K562 (cell line): ENCODE data around the gene CUTA. TPM values are rescaled to one million over a fixed set of nuclear protein-coding genes. Genes with fewer than 3 reads are reported as not detected.

Source experiments
- FUS ChIP-seq: fragments of 200-400 bp; formaldehyde crosslinking; optimal IDR thresholded peaks from 2 replicates; pipeline ENCODE3; 2017; ENCODE audit warnings: low read depth, low read length
- SMAD4 ChIP-seq: fragments of 250-450 bp; sonication (Bioruptor Pico); conservative IDR thresholded peaks from 2 replicates; pipeline ENCODE4 v1.8.0; 2021; ENCODE audit warnings: inconsistent platforms, mild to moderate bottlenecking, moderate library complexity
- TEAD2 ChIP-seq: fragments of 450-650 bp; IDR thresholded peaks from 2 replicates; pipeline ENCODE4 v1.6.1; 2016; ENCODE audit warnings: missing genetic modification characterization, control low read depth, missing compliant biosample characterization
- XRCC3 ChIP-seq: fragments of 450-650 bp; IDR thresholded peaks from 2 replicates; pipeline ENCODE4 v1.6.1; 2017; ENCODE audit warnings: mild to moderate bottlenecking, moderate library complexity
- ZBTB7A ChIP-seq: IDR thresholded peaks from 2 replicates; pipeline ENCODE4 v1.6.1; 2011; ENCODE audit warnings: low read depth, mild to moderate bottlenecking, low read length, moderate library complexity, borderline replicate concordance; ENCODE audit not compliant: control insufficient read depth
- ZNF174 ChIP-seq: fragments of 250-450 bp; sonication (Bioruptor Pico); IDR thresholded peaks from 2 replicates; pipeline ENCODE4 v1.4.0; 2020; ENCODE audit warnings: mild to moderate bottlenecking
- polyA plus RNA-seq, 8 experiments: library from polyadenylated mRNA; depleted of rRNA in 4 of 8; stranded (reverse) in 5 of 8; unstranded in 3 of 8; fragments of >200 nt; fragmentation: Nextera tagmentation in 2 of 8; fragmentation: Illumina TruSeq in 1 of 8; extraction: Ambion mirVana in 2 of 8; extraction: Trizol in 1 of 8; gene quantifications; 2 replicates each; pipeline versions ENCODE4 v1.2.1 to v1.2.3, GENCODE V29; 2011 to 2014; ENCODE audit warnings: inconsistent platforms in 1 of 8, missing spikeins in 1 of 8
- total RNA-seq, 7 experiments: library from RNA; depleted of rRNA in 6 of 7; stranded (reverse); fragments of >200 nt in 6 of 7; fragmentation: Illumina TruSeq in 2 of 7; extraction: Trizol in 2 of 7; gene quantifications; 2 replicates each; pipeline versions ENCODE4 v1.2.1 to v1.2.3, GENCODE V29; 2011 to 2021; ENCODE audit warnings: low replicate concordance in 1 of 7
- TF ChIP-seq, protein P1 (sequence below): sonication (generic); formaldehyde crosslinking; IDR thresholded peaks from 2 replicates; pipeline ENCODE4 v1.8.1; 2022; ENCODE audit warnings: missing genetic modification reagents
- TF ChIP-seq, protein P2 (sequence below): conservative IDR thresholded peaks from 2 replicates; pipeline ENCODE4 v1.6.1; 2011; ENCODE audit warnings: low read depth, mild to moderate bottlenecking, low read length; ENCODE audit not compliant: control insufficient read depth
- TF ChIP-seq, protein P3 (sequence below): fragments of 200-800 bp; sonication (Bioruptor generic); IDR thresholded peaks from 2 replicates; pipeline ENCODE4 v1.6.1; 2016; ENCODE audit warnings: missing genetic modification characterization, missing compliant biosample characterization
- TF ChIP-seq, protein P4 (sequence below): fragments of 250-450 bp; sonication (Bioruptor Pico); IDR thresholded peaks from 2 replicates; pipeline ENCODE4 v1.5.0; 2021; ENCODE audit warnings: mild to moderate bottlenecking, moderate library complexity
- TF ChIP-seq, protein P5 (sequence below): sonication (generic); formaldehyde crosslinking; IDR thresholded peaks from 2 replicates; pipeline ENCODE4 v1.8.1; 2023; ENCODE audit warnings: mild to moderate bottlenecking, missing genetic modification reagents

Gene CUTA
- total and polyA plus RNA-seq, 9 of the 15 experiments (the other 6 are each of a cell fraction or from before 2014, with no cell fraction given), result 166 to 682 (median 310) TPM

DNA sequence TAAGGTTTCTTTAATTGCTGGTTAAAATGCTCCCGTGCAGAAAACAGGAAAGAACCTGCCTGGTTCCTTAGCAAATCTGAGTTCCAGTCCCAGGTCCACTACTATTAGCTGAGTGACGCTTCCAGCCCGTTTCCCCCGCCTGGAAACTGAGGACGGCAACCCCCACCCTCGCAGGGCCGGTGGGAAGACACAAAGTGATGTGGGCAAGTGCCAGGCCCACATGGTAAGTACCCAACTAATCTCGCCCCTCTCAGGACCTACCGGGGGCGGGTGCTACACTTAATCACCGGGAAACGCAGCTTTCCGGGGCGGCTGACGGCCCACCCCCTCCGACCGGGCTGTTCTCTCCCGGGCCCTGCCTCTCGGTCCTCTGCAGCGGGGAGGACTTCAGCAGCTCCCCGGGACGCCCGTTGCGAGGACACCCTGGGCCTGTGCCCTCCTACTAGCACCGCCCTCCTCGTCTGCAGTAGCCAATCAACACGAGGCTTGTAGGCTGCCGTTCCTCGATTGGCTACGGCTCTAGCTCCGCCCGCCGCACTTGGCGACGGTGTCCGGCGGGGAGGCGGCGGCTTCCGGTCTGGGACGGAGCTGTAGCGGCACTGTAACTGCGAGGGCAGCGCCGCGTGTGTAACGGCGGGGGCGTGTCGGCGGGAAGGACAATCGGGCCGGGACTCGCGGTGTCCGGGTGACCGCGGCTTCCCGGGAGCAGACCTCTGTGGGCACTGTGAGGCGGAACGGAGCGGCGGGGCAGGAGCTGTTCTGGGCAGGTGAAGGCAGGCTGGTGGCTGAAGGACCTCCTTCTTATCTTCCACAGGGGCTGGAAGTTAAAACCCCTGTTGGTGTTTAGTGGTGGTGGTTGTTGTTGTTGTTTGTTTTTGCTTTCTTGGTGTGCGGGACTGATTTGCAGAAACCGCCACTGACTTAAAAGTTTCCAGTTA lies 36.4 kb upstream of the CUTA start, which contains the start of gene ZBTB9 (continued):
- no peak for TF ChIP-seq ZBTB7A
- no peak for TF ChIP-seq XRCC3
- no peak for TF ChIP-seq TEAD2 (tag)
- TF ChIP-seq, protein P1, sequence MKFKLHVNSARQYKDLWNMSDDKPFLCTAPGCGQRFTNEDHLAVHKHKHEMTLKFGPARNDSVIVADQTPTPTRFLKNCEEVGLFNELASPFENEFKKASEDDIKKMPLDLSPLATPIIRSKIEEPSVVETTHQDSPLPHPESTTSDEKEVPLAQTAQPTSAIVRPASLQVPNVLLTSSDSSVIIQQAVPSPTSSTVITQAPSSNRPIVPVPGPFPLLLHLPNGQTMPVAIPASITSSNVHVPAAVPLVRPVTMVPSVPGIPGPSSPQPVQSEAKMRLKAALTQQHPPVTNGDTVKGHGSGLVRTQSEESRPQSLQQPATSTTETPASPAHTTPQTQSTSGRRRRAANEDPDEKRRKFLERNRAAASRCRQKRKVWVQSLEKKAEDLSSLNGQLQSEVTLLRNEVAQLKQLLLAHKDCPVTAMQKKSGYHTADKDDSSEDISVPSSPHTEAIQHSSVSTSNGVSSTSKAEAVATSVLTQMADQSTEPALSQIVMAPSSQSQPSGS, result no peak
- TF ChIP-seq FUS, result no peak
- TF ChIP-seq SMAD4 (CRISPR knock-in tag), result peak; percentile 73
- TF ChIP-seq, protein P2, sequence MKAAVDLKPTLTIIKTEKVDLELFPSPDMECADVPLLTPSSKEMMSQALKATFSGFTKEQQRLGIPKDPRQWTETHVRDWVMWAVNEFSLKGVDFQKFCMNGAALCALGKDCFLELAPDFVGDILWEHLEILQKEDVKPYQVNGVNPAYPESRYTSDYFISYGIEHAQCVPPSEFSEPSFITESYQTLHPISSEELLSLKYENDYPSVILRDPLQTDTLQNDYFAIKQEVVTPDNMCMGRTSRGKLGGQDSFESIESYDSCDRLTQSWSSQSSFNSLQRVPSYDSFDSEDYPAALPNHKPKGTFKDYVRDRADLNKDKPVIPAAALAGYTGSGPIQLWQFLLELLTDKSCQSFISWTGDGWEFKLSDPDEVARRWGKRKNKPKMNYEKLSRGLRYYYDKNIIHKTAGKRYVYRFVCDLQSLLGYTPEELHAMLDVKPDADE, result peak; percentile 93
- TF ChIP-seq, protein P3, sequence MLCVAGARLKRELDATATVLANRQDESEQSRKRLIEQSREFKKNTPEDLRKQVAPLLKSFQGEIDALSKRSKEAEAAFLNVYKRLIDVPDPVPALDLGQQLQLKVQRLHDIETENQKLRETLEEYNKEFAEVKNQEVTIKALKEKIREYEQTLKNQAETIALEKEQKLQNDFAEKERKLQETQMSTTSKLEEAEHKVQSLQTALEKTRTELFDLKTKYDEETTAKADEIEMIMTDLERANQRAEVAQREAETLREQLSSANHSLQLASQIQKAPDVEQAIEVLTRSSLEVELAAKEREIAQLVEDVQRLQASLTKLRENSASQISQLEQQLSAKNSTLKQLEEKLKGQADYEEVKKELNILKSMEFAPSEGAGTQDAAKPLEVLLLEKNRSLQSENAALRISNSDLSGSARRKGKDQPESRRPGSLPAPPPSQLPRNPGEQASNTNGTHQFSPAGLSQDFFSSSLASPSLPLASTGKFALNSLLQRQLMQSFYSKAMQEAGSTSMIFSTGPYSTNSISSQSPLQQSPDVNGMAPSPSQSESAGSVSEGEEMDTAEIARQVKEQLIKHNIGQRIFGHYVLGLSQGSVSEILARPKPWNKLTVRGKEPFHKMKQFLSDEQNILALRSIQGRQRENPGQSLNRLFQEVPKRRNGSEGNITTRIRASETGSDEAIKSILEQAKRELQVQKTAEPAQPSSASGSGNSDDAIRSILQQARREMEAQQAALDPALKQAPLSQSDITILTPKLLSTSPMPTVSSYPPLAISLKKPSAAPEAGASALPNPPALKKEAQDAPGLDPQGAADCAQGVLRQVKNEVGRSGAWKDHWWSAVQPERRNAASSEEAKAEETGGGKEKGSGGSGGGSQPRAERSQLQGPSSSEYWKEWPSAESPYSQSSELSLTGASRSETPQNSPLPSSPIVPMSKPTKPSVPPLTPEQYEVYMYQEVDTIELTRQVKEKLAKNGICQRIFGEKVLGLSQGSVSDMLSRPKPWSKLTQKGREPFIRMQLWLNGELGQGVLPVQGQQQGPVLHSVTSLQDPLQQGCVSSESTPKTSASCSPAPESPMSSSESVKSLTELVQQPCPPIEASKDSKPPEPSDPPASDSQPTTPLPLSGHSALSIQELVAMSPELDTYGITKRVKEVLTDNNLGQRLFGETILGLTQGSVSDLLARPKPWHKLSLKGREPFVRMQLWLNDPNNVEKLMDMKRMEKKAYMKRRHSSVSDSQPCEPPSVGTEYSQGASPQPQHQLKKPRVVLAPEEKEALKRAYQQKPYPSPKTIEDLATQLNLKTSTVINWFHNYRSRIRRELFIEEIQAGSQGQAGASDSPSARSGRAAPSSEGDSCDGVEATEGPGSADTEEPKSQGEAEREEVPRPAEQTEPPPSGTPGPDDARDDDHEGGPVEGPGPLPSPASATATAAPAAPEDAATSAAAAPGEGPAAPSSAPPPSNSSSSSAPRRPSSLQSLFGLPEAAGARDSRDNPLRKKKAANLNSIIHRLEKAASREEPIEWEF (CRISPR knock-in tag), result no peak
- TF ChIP-seq, protein P4, sequence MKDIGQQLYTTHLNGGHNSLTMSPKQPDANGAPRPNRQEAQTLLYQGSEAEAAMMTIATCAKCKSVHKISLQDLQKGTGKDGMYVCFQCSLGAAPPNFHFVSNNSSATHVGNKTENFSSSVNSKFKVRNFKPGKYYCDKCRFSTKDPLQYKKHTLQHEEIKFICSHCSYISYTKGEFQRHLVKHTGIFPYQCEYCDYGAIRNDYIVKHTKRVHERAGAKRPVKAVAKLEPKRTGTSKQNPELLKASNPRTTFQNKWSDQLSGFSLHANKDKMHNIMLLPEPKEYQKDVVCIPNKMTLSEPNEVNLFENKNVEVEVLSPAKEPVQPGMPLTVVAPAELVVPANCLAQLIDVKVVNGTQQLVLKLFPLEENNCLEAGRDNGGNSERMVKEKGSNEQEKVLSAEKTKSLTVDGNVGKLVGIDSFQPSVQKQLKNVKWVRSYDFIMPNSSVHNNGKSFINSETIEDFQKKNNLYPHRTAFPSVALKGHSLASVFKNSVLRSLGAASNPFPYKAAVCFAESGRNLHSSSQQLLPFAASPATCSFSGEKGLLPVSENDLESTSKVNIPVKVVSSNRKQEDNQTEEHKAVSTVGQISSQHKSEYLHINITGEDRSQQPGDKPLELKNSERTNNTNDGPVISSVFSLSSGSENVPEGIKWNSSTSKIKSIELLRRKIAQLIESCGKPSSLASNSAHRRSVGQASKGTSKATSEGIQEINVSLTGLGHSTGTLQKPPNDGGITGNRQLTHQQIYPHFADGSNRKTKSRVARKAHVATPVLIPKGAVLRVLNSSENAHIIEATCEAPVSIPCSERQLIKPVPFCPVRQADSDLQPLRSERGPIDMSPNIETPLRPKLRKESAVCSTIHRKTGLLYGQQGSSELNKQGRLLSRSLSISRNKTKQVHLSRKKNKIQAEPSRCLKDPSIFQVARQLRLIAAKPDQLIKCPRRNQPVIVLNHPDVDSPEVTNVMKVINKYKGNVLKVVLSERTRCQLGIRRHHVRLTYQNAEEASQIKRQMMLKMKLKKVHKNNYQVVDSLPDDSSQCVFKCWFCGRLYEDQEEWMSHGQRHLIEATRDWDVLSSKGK (CRISPR knock-in tag), result no peak
- no peak for TF ChIP-seq ZNF174 (CRISPR knock-in tag)
- TF ChIP-seq, protein P5, sequence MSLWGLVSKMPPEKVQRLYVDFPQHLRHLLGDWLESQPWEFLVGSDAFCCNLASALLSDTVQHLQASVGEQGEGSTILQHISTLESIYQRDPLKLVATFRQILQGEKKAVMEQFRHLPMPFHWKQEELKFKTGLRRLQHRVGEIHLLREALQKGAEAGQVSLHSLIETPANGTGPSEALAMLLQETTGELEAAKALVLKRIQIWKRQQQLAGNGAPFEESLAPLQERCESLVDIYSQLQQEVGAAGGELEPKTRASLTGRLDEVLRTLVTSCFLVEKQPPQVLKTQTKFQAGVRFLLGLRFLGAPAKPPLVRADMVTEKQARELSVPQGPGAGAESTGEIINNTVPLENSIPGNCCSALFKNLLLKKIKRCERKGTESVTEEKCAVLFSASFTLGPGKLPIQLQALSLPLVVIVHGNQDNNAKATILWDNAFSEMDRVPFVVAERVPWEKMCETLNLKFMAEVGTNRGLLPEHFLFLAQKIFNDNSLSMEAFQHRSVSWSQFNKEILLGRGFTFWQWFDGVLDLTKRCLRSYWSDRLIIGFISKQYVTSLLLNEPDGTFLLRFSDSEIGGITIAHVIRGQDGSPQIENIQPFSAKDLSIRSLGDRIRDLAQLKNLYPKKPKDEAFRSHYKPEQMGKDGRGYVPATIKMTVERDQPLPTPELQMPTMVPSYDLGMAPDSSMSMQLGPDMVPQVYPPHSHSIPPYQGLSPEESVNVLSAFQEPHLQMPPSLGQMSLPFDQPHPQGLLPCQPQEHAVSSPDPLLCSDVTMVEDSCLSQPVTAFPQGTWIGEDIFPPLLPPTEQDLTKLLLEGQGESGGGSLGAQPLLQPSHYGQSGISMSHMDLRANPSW (CRISPR knock-in tag), result no peak
